OCI-LY1 (cell line): ENCODE measurements around the gene NSFL1C.

Experiments used
- EZH2 ChIP-seq: fragments of 200-600 bp; sonication (generic), shearing (Covaris generic); IDR thresholded peaks from 2 replicates; pipeline ENCODE4 v1.8.0; 2017; ENCODE audit warnings: borderline replicate concordance, mixed run types, mild to moderate bottlenecking, antibody characterized with exemption, low read length, moderate library complexity, mixed read lengths
- TF ChIP-seq, protein P1 (sequence below): fragments of 200-600 bp; sonication (generic), shearing (Covaris generic); IDR thresholded peaks from 2 replicates; pipeline ENCODE4 v1.5.1; 2017; ENCODE audit warnings: mild to moderate bottlenecking, antibody characterized with exemption, low read length, moderate library complexity, mixed read lengths

DNA sequence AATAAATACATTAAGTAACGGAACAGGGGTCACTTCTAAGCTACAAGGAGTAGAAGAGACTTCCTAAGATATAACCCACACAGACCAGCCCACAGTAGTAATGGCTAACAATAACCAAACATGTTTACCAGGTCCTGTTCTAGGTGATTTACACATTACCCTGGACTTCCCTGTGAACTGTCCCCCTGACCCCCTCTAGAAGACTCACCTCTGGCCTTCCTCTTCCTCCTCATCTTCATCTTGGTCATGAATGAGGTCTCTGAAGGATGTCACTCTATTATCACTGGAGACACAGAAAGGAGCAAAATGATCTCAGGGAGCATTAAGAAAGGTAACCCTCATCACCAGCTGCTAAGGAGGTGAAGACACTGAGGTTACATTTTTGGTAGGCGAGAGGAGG is 8.7 kb downstream of the NSFL1C start:
- TF ChIP-seq, protein P1, sequence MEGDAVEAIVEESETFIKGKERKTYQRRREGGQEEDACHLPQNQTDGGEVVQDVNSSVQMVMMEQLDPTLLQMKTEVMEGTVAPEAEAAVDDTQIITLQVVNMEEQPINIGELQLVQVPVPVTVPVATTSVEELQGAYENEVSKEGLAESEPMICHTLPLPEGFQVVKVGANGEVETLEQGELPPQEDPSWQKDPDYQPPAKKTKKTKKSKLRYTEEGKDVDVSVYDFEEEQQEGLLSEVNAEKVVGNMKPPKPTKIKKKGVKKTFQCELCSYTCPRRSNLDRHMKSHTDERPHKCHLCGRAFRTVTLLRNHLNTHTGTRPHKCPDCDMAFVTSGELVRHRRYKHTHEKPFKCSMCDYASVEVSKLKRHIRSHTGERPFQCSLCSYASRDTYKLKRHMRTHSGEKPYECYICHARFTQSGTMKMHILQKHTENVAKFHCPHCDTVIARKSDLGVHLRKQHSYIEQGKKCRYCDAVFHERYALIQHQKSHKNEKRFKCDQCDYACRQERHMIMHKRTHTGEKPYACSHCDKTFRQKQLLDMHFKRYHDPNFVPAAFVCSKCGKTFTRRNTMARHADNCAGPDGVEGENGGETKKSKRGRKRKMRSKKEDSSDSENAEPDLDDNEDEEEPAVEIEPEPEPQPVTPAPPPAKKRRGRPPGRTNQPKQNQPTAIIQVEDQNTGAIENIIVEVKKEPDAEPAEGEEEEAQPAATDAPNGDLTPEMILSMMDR, result no peak
- no peak for TF ChIP-seq EZH2
